IMR-90 (cell line): ENCODE data around the gene ANKRD27. TPM values are rescaled to one million over a fixed set of nuclear protein-coding genes. Genes with fewer than 3 reads are reported as not detected.

ENCODE experiments used
- ATAC-seq: fragments of 200-7000 bp; cut with Tn5 transposase; 2 replicates; pipeline ENCODE4 v1.9.1; 2020; ENCODE audit warnings: low read depth, mild to moderate bottlenecking, moderate library complexity
- BruUV-seq: library from RNA; stranded (reverse); fragments of 400-500 nt; replicated peaks from 2 replicates; lab custom pipeline; 2021; lab: Mats Ljungman, UMichigan
- CTCF ChIA-PET: fragments of 300-600 bp; formaldehyde crosslinking; extraction: SDS; loops from one replicate; lab custom pipeline; 2021; ENCODE audit warnings: antibody characterized with exemption; lab: Yijun Ruan, JAX
- POLR2A ChIA-PET: fragments of 300-600 bp; sonication (Branson Sonifier 250); formaldehyde crosslinking; loops from one replicate; lab custom pipeline; 2022; ENCODE audit warnings: antibody characterized with exemption; ENCODE audit not compliant: unreplicated experiment; lab: Charles Lee
- DNase-seq: peaks from one replicate; pipeline ENCODE4 v3.0.0; 2013
- H2AFZ ChIP-seq: replicated peaks from 2 replicates; pipeline ENCODE3; 2013; ENCODE audit warnings: low read length, mild to moderate bottlenecking; ENCODE audit not compliant: poor library complexity
- H2AK5ac ChIP-seq: 2 replicates; pipeline ENCODE4 v1.6.1; 2013; ENCODE audit warnings: low read depth, low read length, inconsistent platforms
- H2AK9ac ChIP-seq: replicated peaks from 2 replicates; pipeline ENCODE3; 2013; ENCODE audit warnings: mild to moderate bottlenecking, low read depth, low read length, moderate library complexity; ENCODE audit not compliant: poor library complexity
- H2BK120ac ChIP-seq: 2 replicates; pipeline ENCODE4 v1.6.1; 2013; ENCODE audit warnings: low read depth, low read length, inconsistent platforms
- H2BK15ac ChIP-seq: 3 replicates; pipeline ENCODE4 v1.6.1; 2013; ENCODE audit warnings: low read depth, low read length, inconsistent platforms
- H2BK20ac ChIP-seq: 2 replicates; pipeline ENCODE4 v1.6.1; 2013; ENCODE audit warnings: low read depth, mild to moderate bottlenecking, inconsistent platforms, low read length, moderate library complexity
- H2BK5ac ChIP-seq: 2 replicates; pipeline ENCODE4 v1.6.1; 2013; ENCODE audit warnings: mild to moderate bottlenecking, low read depth, low read length, inconsistent platforms; ENCODE audit not compliant: poor library complexity, severe bottlenecking
- H3K14ac ChIP-seq: replicated peaks from 2 replicates; pipeline ENCODE4 v1.6.1; 2013; ENCODE audit warnings: low read depth, low read length, inconsistent platforms
- H3K18ac ChIP-seq: 2 replicates; pipeline ENCODE4 v1.6.1; 2013; ENCODE audit warnings: low read depth, low read length, control low read depth
- H3K23ac ChIP-seq: 2 replicates; pipeline ENCODE4 v1.6.1; 2013; ENCODE audit warnings: low read depth, low read length, inconsistent platforms
- H3K27ac ChIP-seq: 2 replicates; pipeline ENCODE4 v1.5.1; 2013; ENCODE audit warnings: mild to moderate bottlenecking, control low read depth, low read length; ENCODE audit not compliant: insufficient read depth
- H3K27me3 ChIP-seq: 2 replicates; pipeline ENCODE4 v1.6.1; 2013; ENCODE audit warnings: low read length; ENCODE audit not compliant: control insufficient read depth, insufficient read depth
- H3K36me3 ChIP-seq: 2 replicates; pipeline ENCODE4 v1.6.1; 2013; ENCODE audit warnings: low read length, mixed read lengths; ENCODE audit not compliant: control insufficient read depth, insufficient read depth
- H3K4ac ChIP-seq: 2 replicates; pipeline ENCODE4 v1.6.1; 2013; ENCODE audit warnings: low read depth, low read length, inconsistent platforms
- H3K4me1 ChIP-seq: 2 replicates; pipeline ENCODE4 v1.6.1; 2013; ENCODE audit warnings: low read length, mixed read lengths; ENCODE audit not compliant: control insufficient read depth, insufficient read depth
- H3K4me2 ChIP-seq: 2 replicates; pipeline ENCODE4 v1.6.1; 2013; ENCODE audit warnings: low read depth, mild to moderate bottlenecking, control low read depth, low read length, moderate library complexity
- H3K4me3 ChIP-seq: 2 replicates; pipeline ENCODE4 v1.5.1; 2013; ENCODE audit warnings: low read depth, mild to moderate bottlenecking, control low read depth, low read length, moderate library complexity; ENCODE audit not compliant: insufficient read depth
- H3K56ac ChIP-seq: 2 replicates; pipeline ENCODE4 v1.6.1; 2013; ENCODE audit warnings: low read length, inconsistent platforms; ENCODE audit not compliant: insufficient read depth; ENCODE audit errors: extremely low read depth
- H3K79me1 ChIP-seq, 2 experiments: 2 replicates each; pipeline ENCODE4 v1.6.1; 2013; ENCODE audit warnings: low read length in 2 of 2, inconsistent platforms in 1 of 2, low read depth in 1 of 2
- H3K9ac ChIP-seq: 2 replicates; pipeline ENCODE4 v1.6.1; 2013; ENCODE audit warnings: low read depth, low read length, control low read depth
- H3K9me1 ChIP-seq: 2 replicates; pipeline ENCODE4 v1.6.1; 2013; ENCODE audit warnings: low read length, inconsistent platforms; ENCODE audit not compliant: insufficient read depth
- H3K9me3 ChIP-seq: 2 replicates; pipeline ENCODE4 v1.6.1; 2013; ENCODE audit warnings: low read length; ENCODE audit not compliant: control insufficient read depth, insufficient read depth
- H4K20me1 ChIP-seq: 2 replicates; pipeline ENCODE4 v1.6.1; 2013; ENCODE audit warnings: low read length, inconsistent platforms; ENCODE audit not compliant: insufficient read depth
- H4K5ac ChIP-seq: 2 replicates; pipeline ENCODE4 v1.6.1; 2013; ENCODE audit warnings: mild to moderate bottlenecking, low read depth, low read length, control low read depth
- H4K8ac ChIP-seq, 2 experiments: 2 replicates each; pipeline ENCODE4 v1.6.1; 2013; ENCODE audit warnings: low read depth in 2 of 2, low read length in 2 of 2, control low read depth in 1 of 2, inconsistent platforms in 1 of 2
- H4K91ac ChIP-seq: 2 replicates; pipeline ENCODE4 v1.6.1; 2013; ENCODE audit warnings: low read depth, low read length, inconsistent platforms; ENCODE audit not compliant: insufficient read depth
- CEBPB ChIP-seq: IDR thresholded peaks from 2 replicates; pipeline ENCODE4 v1.6.1; 2012; ENCODE audit warnings: low read depth, low read length, improper control_type of control experiment
- CHD1 ChIP-seq: IDR thresholded peaks from 2 replicates; pipeline ENCODE4 v1.6.1; 2012; ENCODE audit warnings: low read depth, low read length, improper control_type of control experiment
- FOS ChIP-seq: fragments of 150-350 bp; IDR thresholded peaks from 2 replicates; pipeline ENCODE4 v1.6.1; 2016; ENCODE audit warnings: low read depth, low read length
- MAFK ChIP-seq: IDR thresholded peaks from 2 replicates; pipeline ENCODE4 v1.6.1; 2012; ENCODE audit warnings: low read depth, low read length, improper control_type of control experiment
- MXI1 ChIP-seq: IDR thresholded peaks from 2 replicates; pipeline ENCODE4 v1.6.1; 2012; ENCODE audit warnings: low read depth, mild to moderate bottlenecking, low read length, moderate library complexity, borderline replicate concordance
- RAD21 ChIP-seq: IDR thresholded peaks from 2 replicates; pipeline ENCODE4 v1.6.1; 2012; ENCODE audit warnings: low read length, improper control_type of control experiment
- RFX5 ChIP-seq: IDR thresholded peaks from 2 replicates; pipeline ENCODE4 v1.8.0; 2012; ENCODE audit warnings: low read depth, mild to moderate bottlenecking, low read length, moderate library complexity
- SMC3 ChIP-seq: fragments of 150-350 bp; IDR thresholded peaks from 2 replicates; pipeline ENCODE4 v1.6.1; 2016; ENCODE audit warnings: low read depth, mild to moderate bottlenecking, antibody characterized with exemption, low read length, moderate library complexity
- USF2 ChIP-seq: fragments of 150-350 bp; IDR thresholded peaks from 2 replicates; pipeline ENCODE4 v1.6.1; 2017; ENCODE audit warnings: mild to moderate bottlenecking, antibody characterized with exemption, low read length, low read depth
- WGBS, 2 experiments: methylation state at CpG; one replicate each; pipeline versions ENCODE4 v1.1.5 to v1.1.7; 2013; ENCODE audit warnings: missing lambda C conversion rate in 2 of 2; ENCODE audit not compliant: insufficient read length in 1 of 2; ENCODE audit errors: extremely low coverage in 2 of 2; 5-methylcytosine and 5-hydroxymethylcytosine counted together
- dilution Hi-C: fragments of 300-500 bp; cut with HindIII; formaldehyde crosslinking; loops from one replicate; pipeline ENCODE4 v1.14.3; 2018; ENCODE audit warnings: low sequenced_read_pairs; ENCODE audit not compliant: unreplicated experiment
- in situ Hi-C: fragments of 300-500 bp; cut with MboI; formaldehyde crosslinking; loops from 3 replicates; pipeline ENCODE4 v1.14.3; 2019; ENCODE audit warnings: low sequenced_read_pairs, inconsistent platforms, mixed read lengths
- intact Hi-C: fragments of 100-400 bp; cut with micrococcal nuclease; formaldehyde crosslinking; loops from 2 replicates; pipeline ENCODE4 v1.10.0; 2022
- polyA plus RNA-seq, 3 experiments: library from polyadenylated mRNA; depleted of rRNA; stranded (reverse); fragments of >200 nt; gene quantifications; 2 replicates each; pipeline ENCODE4 v1.2.3, GENCODE V29; 2012; ENCODE audit warnings: low replicate concordance in 1 of 3
- total RNA-seq: library from RNA; depleted of rRNA; stranded (reverse); fragments of >200 nt; gene quantifications from 2 replicates; pipeline ENCODE4 v1.2.3, GENCODE V29; 2012
- TF ChIP-seq, protein P1 (sequence below): fragments of 150-350 bp; IDR thresholded peaks from 2 replicates; pipeline ENCODE4 v1.6.1; 2016; ENCODE audit warnings: low read depth, mild to moderate bottlenecking, low read length, moderate library complexity, borderline replicate concordance
- TF ChIP-seq, protein P2 (sequence below): conservative IDR thresholded peaks from 2 replicates; pipeline ENCODE4 v1.5.1; 2012; ENCODE audit warnings: mild to moderate bottlenecking, low read depth, low read length, improper control_type of control experiment

The ANKRD27 gene
- total and polyA plus RNA-seq, 2 of the 4 experiments (the other 2 are of a cell fraction) = 16.7 to 35.0 TPM

- H3K4me1 ChIP-seq = peaks cover 2% of the 10 kb centered on the region; the same call in 1 of the 2 replicates
- H3K4me2 ChIP-seq = no peak overlapping the region
- H3K23ac ChIP-seq = no peak overlapping the region
- H3K4ac ChIP-seq = no peak overlapping the region
- no peak overlapping the region for H2AFZ ChIP-seq
- H3K9me3 ChIP-seq = no peaks in the 10 kb centered on the region
- no peak overlapping the region for H2BK20ac ChIP-seq
- ATAC-seq (no peak), DNase-seq (no peak)
- peaks cover 18% of the 10 kb centered on the region; the same call in 1 of the 2 replicates for H3K36me3 ChIP-seq
- intact Hi-C loops = no loop called here
- no peak overlapping the region for H3K18ac ChIP-seq
- dilution Hi-C loops = no loop called here
- H3K27ac ChIP-seq = no peak overlapping the region
- H3K79me1 ChIP-seq = peaks cover 6 to 41% of the 10 kb centered on the region in 2 experiments; a peak in 3 of 4 replicates
- H3K56ac ChIP-seq = no peak overlapping the region
- POLR2A ChIA-PET = no interaction called here
- H3K27me3 ChIP-seq = no peaks in the 10 kb centered on the region
- TF ChIP-seq USF2 (no peak), MAFK (no peak), MXI1 (no peak), CEBPB (no peak), CHD1 (no peak), RFX5 (no peak), RAD21 (no peak), FOS (no peak), SMC3 (no peak)
- TF ChIP-seq, protein P1, sequence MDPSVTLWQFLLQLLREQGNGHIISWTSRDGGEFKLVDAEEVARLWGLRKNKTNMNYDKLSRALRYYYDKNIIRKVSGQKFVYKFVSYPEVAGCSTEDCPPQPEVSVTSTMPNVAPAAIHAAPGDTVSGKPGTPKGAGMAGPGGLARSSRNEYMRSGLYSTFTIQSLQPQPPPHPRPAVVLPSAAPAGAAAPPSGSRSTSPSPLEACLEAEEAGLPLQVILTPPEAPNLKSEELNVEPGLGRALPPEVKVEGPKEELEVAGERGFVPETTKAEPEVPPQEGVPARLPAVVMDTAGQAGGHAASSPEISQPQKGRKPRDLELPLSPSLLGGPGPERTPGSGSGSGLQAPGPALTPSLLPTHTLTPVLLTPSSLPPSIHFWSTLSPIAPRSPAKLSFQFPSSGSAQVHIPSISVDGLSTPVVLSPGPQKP = no peak
- TF ChIP-seq, protein P2, sequence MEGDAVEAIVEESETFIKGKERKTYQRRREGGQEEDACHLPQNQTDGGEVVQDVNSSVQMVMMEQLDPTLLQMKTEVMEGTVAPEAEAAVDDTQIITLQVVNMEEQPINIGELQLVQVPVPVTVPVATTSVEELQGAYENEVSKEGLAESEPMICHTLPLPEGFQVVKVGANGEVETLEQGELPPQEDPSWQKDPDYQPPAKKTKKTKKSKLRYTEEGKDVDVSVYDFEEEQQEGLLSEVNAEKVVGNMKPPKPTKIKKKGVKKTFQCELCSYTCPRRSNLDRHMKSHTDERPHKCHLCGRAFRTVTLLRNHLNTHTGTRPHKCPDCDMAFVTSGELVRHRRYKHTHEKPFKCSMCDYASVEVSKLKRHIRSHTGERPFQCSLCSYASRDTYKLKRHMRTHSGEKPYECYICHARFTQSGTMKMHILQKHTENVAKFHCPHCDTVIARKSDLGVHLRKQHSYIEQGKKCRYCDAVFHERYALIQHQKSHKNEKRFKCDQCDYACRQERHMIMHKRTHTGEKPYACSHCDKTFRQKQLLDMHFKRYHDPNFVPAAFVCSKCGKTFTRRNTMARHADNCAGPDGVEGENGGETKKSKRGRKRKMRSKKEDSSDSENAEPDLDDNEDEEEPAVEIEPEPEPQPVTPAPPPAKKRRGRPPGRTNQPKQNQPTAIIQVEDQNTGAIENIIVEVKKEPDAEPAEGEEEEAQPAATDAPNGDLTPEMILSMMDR = no peak
- no peak overlapping the region for H2AK5ac ChIP-seq
- CTCF ChIA-PET = no interaction called here
- no peak overlapping the region for H3K4me3 ChIP-seq
- H2BK120ac ChIP-seq = no peak overlapping the region
- H3K14ac ChIP-seq = no peak overlapping the region
- H4K8ac ChIP-seq = no peak overlapping the region
- no peak overlapping the region for H4K5ac ChIP-seq
- H4K91ac ChIP-seq = no peak overlapping the region
- no peaks in the 10 kb centered on the region; the same call in 1 of the 2 replicates for H4K20me1 ChIP-seq
- WGBS, 2 experiments = no CpG with 5 or more reads among the region's 15 CpGs
- no peak overlapping the region for H2BK15ac ChIP-seq
- no peak overlapping the region for H2BK5ac ChIP-seq
- BruUV-seq = no TSS peak
- no peak overlapping the region for H2AK9ac ChIP-seq
- H3K9me1 ChIP-seq = 0 out of 2 replicates have a peak, but pooled peaks cover 5% of the 10 kb centered on the region
- in situ Hi-C loops = no loop called here
- no peak overlapping the region for H3K9ac ChIP-seq
These were observed 21.4 kb downstream of the ANKRD27 start for GRCh38 chr19:32653599-32653915.
